Posterior cingulate gyrus (tissue), 11 donors: ENCODE data around the gene GASK1A.

Source experiments
- DNase-seq, 10 donors: peaks; one replicate each; pipeline versions ENCODE4 v3.0.0 to v3.0.0-alpha.2; 2020 to 2021; ENCODE audit warnings: mixed read lengths in 3 of 10
- intact Hi-C: fragments of 100-400 bp; cut with DNase I; formaldehyde crosslinking; loops from one replicate; pipeline ENCODE4 v1.15.1; 2023

The GASK1A gene

DNA sequence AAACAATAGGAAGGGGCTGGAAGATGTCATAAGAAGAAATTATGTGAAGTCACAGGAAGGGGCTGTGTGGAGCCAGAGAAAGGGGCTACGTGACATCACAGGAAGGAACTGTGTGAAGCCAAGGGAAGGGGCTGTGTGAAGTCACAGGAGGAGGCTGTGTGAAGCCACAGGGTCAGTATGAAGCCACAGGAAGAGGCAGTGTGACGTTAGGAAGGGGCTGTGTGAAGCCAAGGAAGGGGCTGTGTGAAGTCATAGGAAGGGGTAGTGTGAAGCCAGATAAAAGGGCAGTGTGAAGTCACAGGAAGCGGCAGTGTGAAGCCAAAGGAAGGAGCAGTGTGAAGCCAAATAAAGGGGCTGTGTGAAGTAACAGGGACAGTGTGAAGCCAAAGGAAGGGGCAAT is 32.5 kb downstream of the GASK1A start:
- intact Hi-C loops, result no loop called here

DNA sequence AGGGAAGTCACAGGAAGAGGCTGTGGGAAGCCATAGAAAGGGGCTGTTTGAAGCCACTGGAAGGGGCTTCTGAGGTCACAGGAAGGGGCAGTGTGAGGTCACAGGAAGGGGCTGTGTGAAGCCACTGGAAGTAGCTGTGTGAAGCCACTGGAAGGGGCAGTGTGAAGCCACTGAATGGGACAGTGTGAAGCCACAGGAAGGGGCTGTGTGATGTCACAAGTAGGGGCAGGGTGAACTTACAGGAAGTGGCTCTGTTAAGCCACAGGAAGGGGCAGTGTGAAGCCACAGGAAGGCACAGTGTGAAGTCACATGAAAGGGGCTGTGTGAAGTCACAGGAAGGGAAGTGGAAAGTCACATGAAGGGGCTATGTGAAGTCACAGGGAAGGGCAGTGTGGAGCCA is 33.1 kb downstream of the GASK1A start:
- intact Hi-C loops, result no loop called here

More for the DNA sequence above, 32.5 kb downstream of the GASK1A start:
- no peak for DNase-seq

DNA sequence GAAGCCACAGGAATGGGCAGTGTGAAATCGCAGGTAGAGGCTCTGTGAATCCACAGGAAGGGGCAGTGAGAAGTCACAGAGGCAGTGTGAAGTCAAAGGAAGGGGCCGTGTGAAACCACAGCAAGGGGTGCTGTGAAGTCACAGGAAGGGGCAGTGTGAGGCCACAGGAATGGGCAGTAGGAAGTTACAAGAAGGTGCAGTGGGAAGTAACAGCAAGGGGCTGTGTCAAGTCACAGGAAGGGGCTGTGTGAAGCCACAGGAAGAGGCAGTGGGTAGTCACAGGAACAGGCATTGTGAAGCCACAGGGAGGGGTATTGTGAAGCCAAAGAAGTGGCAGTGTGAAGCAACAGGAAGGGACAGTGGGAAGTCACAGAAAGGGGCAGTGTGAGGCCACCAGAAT is 34.1 kb downstream of the GASK1A start:
- no peak for DNase-seq
- intact Hi-C loops, result no loop called here

More for the DNA sequence above, 33.1 kb downstream of the GASK1A start:
- no peak for DNase-seq

DNA sequence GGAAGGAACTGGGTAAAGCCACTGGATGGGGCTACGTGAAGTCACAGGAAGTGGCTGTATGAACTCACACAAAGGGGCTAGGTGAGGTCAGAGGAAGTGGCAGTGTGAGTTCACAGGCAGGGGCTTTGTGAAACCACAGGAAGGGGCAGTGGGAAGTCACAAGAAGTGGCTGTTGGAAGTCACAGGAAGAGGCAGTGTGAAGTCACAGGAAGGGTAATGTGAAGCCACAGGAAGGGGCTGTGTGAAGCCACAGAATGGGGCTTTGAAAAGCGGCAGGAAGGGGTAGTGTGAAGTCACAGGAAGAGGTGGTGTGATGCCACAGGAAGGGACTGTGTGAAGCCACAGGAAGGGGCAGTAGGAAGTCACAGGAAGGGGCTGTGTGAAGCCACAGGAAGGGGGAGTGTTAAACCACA is 34.6 kb downstream of the GASK1A start:
- intact Hi-C loops, result no loop called here
- DNase-seq, result no peak

DNA sequence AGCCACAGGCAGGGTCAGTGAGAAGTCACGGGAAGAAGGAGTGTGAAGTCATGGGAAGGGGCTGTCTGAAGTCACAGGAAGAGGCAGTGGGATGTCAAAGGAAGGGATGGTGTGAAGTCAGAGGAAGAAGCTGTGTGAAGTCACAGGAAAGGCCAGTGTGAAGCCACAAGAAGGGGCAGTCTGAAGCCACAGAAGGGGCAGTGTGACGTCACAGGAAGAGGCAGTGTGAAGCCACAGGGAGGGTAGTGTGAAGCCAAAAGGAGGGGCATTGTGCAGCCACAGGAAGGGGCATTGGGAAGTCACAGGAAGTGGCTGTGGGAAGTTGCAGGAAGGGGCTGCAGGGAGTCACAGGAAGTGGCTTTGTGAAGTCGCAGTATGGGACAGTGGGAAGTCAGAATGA is 35.1 kb downstream of the GASK1A start:
- intact Hi-C loops, result no loop called here
- DNase-seq, result no peak

DNA sequence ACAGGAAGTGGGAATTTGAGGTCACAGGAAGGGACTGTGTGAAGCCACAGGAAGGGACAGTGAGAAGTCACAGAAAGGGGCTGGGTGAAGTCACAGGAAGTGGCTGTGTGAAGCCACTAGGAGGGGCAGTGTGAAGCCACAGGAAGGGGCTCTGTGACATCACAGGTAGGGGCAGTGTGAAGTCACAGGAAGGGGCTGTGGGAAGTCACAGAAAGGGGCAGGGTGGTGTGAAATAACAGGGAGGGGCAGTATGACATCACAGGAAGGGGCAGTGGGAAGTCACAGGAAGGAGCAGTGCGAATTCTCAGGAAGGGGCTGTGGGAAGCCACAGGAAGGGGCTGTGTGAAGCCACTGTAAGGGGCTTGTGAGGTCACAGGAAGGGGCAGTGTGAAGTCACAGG is 35.8 kb downstream of the GASK1A start:
- intact Hi-C loops, result no loop called here
- no peak for DNase-seq

DNA sequence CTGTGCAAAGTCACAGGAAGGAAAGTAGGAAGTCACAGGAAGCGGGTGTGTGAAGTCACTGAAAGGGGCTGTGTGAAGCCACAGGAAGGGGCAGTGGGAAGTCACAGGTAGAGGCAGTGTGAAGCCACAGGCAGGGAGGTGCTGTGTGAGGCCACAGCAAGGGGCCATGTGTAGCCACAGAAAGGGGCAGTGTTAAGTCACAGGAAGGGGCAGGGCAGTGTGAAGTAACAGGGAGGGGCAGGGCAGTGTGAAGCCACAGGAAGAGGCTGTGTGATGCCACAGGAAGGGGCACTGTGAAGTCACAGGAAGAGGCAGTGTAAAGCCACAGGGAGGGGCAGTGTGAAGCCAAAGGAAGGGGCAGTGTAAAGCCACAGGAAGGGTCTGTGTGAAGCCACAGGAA is 36.5 kb downstream of the GASK1A start:
- no peak for DNase-seq
- intact Hi-C loops, result no loop called here

DNA sequence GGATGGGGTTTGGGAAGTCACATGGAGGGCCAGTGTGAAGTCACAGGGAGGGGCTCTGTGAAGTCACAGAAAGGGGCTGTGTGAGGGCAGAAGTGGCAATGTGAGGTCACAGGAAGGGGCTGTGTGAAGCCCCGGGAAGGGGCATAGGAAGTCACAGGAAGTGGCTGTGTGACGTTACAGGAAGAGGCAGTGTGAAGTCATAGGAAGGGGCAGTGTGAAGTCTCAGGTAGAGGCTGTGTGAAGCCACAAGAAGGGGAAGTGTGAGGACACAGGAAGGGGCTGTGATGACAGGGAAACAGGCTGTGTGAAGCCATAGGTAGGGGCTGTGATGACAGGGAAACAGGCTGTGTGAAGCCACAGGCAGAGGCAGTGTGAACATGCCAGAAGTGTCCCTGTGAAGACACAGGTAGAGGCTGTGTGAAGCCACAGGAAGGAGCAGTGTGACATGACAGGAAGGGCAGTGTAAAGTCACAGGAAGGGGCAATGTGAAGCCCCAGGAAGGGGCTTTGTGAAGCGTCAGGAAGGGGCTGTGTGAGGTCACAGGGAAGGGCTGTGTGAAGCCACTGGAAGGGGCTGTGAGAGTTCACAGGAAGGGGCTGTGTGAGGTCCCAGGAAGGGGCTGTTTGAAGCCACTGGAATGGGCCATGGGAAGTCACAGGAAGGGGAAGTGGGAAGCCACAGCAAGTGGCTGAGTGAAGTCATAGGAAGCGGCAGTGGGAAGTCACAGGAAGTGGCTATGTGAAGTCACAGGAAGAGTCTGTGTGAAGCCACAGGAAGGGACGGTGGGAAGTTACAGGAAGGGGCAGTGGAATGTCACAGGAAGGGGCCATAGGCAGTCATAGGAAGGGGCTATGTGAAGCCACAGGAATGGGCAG is 37.1 kb downstream of the GASK1A start:
- intact Hi-C loops, result no loop called here
- DNase-seq, result no peak

DNA sequence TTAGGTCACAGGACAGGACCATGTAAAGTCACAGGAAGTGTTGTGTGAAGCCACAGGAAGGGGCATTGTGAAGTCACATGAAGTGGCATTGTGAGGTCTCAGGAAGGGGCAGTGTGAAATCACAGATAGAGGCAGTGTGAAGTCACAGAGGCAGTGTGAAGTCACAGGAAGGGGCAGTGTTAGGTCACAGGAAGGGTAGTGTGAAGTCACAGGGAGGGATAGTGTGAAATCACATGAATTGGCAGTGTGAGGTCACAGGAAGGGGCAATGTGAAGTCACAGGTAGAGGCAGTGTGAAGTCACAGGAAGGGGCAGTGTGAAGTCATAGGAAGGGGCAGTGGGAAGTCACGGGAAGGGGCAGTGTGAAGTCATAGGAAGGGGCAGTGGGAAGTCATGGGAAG is 37.9 kb downstream of the GASK1A start:
- DNase-seq, result no peak
- intact Hi-C loops, result no loop called here

DNA sequence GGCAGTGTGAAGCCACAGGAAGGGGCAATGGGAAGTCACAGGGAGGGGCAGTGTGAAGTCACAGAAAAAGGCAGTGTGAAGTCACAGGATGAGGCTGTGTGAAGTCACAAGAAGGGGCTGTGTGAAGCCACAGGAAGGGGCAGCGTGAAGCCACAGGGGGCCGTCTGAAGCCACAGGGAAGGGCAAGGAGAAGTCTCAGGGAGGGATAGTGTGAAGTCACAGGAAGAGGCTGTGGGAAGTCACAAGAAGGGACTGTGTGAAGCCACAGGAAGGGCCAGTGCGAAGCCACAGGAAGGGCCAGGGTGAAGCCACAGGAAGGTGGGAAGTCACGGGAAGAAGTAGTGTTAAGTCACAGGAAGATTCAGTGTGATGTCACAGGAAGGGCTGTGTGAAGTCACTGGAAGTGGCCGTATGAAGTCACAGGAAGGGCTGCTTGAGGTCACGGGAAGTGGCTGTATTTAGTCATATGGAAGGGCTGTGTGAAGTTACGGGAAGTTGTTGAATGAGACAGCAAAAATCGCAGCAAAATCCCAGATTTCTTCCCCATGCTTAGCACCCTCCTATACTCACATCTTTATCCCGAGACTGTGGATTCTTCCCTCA is 38.6 kb downstream of the GASK1A start:
- DNase-seq, result no peak
- intact Hi-C loops, result no loop called here

DNA sequence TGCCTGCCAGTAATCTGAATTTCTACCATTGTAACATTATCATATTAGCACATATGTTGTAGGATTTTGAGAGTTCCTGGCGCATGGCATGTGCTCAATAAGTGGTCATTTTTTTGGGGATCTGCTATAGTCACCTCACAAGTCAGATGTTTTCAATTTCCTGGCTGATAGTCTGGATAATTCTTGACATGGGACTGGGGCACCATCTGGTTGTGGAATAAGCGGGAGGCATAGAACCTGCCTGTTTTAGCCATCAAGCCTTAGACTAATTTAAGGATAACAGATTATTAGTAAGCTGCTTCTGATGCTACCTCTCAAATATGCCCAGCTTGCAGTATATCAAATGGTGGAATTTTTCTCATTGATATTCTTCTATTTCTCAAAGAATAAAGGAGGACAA is 39.1 kb downstream of the GASK1A start:
- DNase-seq, result no peak
- intact Hi-C loops, result no loop called here

DNA sequence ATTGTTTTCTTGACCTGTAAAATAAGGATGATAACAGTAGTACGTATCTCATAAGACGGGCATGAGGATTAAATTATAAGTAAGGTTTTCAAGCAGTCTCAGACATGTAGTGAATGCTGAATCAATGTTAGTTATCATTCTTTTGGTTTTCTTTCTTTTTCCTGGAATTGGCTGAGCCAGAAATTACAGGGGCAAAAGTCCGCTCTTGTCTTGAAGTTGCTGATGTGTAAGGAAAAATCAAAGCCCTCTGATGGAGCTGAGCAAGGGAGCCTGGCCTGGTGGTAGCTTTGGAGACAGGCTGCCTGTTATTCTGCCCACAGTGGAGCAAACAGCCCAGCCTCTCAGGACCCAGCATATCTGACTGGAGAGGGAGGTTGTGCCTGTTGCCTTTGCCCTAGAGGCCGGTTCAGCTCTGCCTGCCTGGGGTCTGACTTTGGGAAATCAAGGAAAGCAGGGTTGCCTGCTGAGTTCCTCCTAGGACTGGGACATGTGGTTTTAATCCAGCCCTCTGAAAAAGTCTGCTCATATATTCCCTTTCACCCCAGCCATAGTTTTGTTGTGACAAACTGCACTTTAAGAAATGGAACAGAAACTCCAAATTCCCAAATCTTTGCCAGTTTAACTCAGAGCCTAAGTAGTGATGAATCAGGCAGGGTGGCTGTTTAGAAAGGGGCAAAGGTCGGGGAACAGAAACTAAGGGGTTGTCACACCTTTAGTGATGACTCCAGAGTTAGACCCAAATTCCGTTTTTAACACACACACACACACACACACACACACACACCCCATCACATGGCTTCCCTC is 40.1 kb downstream of the GASK1A start:
- intact Hi-C loops, result no loop called here
- DNase-seq, result no peak

DNA sequence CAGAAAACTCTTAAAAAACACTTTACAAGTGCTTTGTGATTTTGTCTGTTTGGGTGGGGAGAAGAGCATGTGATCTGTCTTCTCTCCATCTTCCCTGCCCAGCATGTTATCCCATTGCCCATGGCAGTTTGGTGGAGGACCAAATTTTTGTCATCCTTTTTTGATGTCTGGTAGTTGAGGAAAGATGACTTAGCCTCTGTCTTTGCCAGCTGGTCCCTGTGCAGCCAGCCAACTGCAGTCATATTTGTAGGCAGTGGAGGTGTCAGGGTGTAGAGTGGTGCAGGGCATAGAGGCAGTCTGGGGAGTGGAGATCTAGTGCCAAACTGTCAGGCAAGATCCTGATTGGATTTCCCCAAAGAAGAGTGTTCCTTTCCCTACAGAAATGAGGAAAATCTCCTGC is 40.7 kb downstream of the GASK1A start:
- intact Hi-C loops, result no loop called here
- DNase-seq, result no peak

DNA sequence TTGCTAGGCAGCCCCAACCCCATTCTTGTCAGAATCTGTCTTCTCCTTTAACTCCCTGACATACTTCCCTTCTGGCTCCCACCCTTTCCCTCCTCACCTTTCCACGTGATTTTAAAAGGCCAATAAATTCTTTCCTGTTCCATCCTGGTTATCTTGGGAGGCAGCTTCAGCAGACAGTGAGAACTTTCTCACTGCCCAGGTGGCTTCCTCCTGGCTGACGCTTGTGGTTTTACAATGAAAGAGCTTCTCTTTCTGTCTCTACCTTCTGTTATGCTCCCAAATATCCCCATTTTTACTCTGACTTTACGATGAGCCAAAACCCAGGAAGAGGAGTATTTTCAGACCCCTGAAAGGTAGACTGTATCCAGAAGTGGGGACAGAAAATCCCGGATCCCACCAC is 42.1 kb downstream of the GASK1A start:
- intact Hi-C loops, result no loop called here
- no peak for DNase-seq

DNA sequence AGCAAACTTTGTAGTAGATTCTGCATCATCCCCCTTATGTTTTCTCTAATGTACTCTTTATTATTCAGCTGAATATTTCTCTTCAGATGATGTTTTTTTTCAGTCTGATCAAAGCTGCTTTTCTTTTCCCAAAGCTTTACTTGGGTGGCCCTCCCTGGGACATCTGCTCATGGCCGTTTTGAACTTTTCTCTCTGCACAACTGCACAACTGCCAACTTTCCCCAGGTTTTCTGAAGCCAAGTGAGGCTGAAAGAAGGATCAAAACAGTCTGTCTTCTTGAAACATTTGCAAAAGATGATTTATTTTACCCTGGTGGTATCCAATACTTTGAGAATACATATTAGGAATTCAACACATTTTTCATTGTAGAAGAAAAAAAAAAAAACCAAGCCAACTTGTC is 43.0 kb downstream of the GASK1A start:
- DNase-seq, result no peak
- intact Hi-C loops, result no loop called here

DNA sequence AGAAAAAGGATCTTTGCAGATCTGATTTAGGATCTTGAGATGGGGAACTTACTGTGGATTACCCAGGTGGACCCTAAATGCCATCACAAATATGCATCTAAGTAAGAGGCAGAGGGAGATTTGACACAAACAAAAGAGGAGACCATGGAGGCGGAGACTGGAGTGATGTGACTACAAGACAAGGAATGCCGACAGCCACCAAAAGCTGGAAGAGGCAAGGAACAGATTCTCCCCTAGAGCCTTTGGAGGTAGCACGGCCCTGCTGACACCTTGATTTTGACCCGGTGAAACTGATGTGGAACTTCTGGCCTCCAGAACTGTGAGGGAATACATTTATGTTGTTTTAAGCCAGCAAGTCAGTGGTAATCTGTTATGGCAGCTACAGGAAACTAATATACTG is 44.0 kb downstream of the GASK1A start:
- DNase-seq, result no peak
- intact Hi-C loops, result no loop called here

DNA sequence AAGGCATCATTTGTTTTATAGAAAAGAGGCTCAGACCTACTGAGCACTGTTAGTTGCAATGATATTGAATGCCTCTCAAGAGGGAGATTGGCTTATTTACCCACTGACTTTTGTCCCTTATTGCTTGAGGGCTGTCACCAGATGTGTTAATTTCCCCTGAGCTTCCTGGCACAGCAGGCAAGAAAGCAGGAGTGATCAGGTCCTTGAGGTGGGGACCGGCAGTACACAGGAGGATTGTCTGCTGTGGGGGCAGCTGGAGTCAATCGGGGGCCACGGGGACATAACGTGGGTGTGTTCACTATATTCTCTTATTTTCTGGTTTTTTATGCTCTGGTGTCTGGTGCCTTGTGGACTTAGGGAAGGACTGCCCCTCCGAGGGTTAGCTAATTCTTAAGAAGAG is 44.6 kb downstream of the GASK1A start:
- intact Hi-C loops, result no loop called here
- no peak for DNase-seq

DNA sequence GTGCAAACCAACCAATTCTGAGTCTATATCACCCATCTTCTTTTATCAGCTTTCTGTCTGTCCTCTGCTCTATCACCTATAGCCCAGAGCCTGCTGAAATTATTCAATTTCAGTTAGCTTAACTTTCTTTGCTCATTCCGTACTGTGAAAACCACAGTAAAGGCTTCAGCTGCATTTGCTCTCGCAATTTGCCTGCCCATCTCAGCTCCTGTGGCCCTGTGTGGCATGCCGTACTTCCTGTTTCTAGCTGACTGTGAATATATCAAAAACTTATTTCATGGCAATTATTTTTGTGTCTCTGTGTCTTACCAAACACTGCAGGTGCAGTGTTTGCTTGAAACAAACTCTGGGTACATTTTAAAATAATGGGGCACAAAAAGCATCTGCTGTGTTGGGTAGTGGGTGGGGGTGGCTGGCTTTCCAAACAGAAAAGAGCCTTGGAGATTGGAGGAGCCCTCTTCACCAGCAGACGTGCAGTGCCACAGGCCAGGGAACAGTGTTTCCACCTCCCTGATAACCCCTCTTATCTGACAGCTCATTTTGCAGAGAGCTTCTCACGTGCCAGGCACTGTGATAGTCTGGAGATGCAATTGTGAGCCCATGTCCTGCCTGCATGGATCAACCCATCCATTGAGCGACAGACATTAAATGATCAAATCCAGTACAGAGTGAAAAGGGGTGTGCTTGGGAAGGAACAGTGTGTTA is 45.2 kb downstream of the GASK1A start:
- DNase-seq, result no peak
- intact Hi-C loops, result no loop called here

DNA sequence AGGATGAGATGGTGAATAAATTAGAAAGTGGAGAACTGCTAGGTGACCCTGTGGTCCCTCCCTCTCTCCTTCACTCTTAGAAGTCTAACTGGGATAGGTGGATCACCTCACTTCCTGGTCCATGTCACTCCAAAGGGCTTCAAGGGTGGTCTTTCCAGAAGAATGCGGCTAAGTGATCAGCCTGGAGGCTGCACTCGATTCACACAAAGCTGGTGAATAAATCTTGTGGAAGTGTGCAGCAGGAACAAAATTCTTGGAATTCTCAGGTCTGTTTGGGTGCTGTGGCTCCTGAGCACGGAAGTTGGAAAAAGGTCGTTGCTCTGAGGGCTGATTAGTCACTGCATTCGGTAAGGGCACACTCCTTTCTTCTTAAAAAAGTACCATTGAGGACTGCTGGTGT is 46.3 kb downstream of the GASK1A start:
- DNase-seq, result no peak
- intact Hi-C loops, result no loop called here

DNA sequence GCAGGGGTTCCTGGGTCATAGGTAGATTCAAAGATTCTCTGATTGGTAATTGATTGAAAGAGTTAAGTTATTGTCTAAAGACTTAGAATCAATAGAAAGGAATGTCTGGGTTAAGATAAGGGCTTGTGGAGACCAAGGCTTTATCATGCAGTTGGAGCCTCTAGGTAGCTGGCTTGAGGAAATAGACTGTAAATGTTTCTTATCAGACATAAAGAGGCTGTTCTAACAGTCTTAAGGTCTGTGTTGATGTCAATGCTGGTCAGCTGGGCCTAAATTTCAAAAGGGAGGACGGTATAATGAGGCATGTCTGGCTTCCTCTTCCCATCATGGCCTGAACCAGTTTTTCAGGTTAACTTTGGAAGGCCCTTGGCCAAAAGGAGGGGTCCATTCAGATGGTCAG is 48.9 kb downstream of the GASK1A start:
- intact Hi-C loops, result no loop called here
- no peak for DNase-seq
